ENCODE data around the gene KLHL36. TPM values are rescaled to one million over a fixed set of nuclear protein-coding genes. Genes with fewer than 3 reads are reported as not detected.

The KLHL36 gene
- total RNA-seq, 1 experiment from 2014 or later: 79.0 TPM

DNA sequence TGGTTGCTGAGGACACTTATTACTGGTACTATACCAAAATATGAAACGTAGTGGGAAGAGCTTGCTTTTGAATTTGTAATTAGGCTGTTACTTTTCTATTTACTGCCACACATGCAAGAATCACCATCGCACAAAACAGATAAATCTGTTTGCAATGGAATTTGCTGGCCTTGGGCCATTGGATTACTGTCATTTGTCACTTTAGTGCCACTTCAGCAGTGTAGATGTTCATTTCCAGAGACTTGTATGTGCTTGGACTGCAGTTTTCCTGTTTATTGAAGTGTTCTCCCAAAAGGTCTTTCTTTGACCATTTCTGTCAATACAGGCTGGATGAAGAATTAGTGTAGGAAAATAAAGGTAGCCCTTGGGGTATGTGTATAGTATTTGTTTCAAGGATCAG lies 55.9 kb downstream of the KLHL36 start (continued):
- TF ChIP-seq, protein P1, sequence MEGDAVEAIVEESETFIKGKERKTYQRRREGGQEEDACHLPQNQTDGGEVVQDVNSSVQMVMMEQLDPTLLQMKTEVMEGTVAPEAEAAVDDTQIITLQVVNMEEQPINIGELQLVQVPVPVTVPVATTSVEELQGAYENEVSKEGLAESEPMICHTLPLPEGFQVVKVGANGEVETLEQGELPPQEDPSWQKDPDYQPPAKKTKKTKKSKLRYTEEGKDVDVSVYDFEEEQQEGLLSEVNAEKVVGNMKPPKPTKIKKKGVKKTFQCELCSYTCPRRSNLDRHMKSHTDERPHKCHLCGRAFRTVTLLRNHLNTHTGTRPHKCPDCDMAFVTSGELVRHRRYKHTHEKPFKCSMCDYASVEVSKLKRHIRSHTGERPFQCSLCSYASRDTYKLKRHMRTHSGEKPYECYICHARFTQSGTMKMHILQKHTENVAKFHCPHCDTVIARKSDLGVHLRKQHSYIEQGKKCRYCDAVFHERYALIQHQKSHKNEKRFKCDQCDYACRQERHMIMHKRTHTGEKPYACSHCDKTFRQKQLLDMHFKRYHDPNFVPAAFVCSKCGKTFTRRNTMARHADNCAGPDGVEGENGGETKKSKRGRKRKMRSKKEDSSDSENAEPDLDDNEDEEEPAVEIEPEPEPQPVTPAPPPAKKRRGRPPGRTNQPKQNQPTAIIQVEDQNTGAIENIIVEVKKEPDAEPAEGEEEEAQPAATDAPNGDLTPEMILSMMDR (IDR thresholded peaks at IDR 0.05 in 2 of 3, conservative IDR thresholded peaks at IDR 0.05 in 1 of 3; ENCODE audit: borderline replicate concordance in 1 of 3, insufficient read depth in 1 of 3, low read depth in 2 of 3, low read length in 2 of 3): no peak
- TF ChIP-seq EZH2phosphoT487 (IDR thresholded peaks at IDR 0.05; ENCODE audit: borderline replicate concordance) (no peak), CBX3 (IDR thresholded peaks at IDR 0.05; ENCODE audit: low read depth) (no peak), ELF1 (IDR thresholded peaks at IDR 0.05; ENCODE audit: borderline replicate concordance, low read depth) (no peak), ZNF274 (IDR thresholded peaks at IDR 0.05; ENCODE audit: low read depth, low read length) (no peak), MAX (IDR thresholded peaks at IDR 0.05) (no peak), RAD21 (IDR thresholded peaks at IDR 0.05; ENCODE audit: low read depth) (no peak), EZH2 (IDR thresholded peaks at IDR 0.05) (no peak), TCF7L2 (IDR thresholded peaks at IDR 0.05; ENCODE audit: borderline replicate concordance, extremely low read depth, insufficient read depth, insufficient read length) (no peak)

DNA sequence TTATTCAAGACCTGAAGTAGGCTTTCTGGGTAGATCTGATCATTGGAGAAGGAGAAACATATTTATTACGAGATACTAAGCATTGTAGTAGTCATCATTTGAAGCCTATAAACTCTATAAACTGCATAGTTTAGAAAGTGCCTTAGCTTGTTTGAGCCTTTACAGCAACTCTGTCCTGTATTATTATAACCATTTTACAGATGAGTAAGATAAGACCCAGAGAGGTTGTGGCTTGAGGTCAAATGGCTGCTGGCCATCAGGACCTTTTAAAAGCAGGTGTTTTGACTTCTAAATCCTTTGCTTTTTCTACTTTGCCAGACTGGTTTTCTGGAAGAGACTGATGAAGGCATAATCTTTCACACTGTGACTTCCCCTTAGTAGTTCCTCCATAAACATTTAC lies 58.5 kb downstream of the KLHL36 start:
- Histone ChIP-seq H3K4me3 (replicated peaks in 1 of 2; ENCODE audit: low read depth in 1 of 2, low read length in 2 of 2) (no peak overlapping the region), H2AFZ (ENCODE audit: low read depth, low read length, poor library complexity, severe bottlenecking) (no peak overlapping the region), H3K4me2 (ENCODE audit: low read length) (no peak overlapping the region), H3K9ac (ENCODE audit: low read length) (no peak overlapping the region), H3K9me2 (ENCODE audit: insufficient read depth) (no peaks in the 10 kb centered on the region), H3K36me3 (ENCODE audit: control insufficient read depth in 1 of 2, insufficient read depth in 2 of 2, low read length in 2 of 2) (peaks cover 4 to 14% of the 10 kb centered on the region in 2 experiments; a peak in 2 of 4 replicates), H3K27ac (ENCODE audit: low read depth, low read length) (no peak overlapping the region), H4K20me1 (ENCODE audit: insufficient read depth) (peaks cover 74% of the 10 kb centered on the region; the same call in 1 of the 2 replicates), H3K27me3 (ENCODE audit: insufficient read depth, low read length) (no peaks in the 10 kb centered on the region), H3K4me1 (ENCODE audit: control insufficient read depth in 1 of 2, insufficient read depth in 2 of 2, low read length in 2 of 2) (peaks cover 4 to 16% of the 10 kb centered on the region in 2 experiments; a peak in 3 of 4 replicates), H3K79me2 (ENCODE audit: insufficient read depth, low read length) (peaks cover 100% of the 10 kb centered on the region), H3K9me3 (ENCODE audit: control insufficient read depth in 1 of 2, insufficient read depth in 1 of 2, low read depth in 1 of 2, low read length in 2 of 2) (no peaks in the 10 kb centered on the region)
- TF ChIP-seq ZBTB33 (IDR thresholded peaks at IDR 0.05; ENCODE audit: extremely low read depth, insufficient replicate concordance, low read length) (no peak), CEBPB (IDR thresholded peaks at IDR 0.05; ENCODE audit: low read depth) (no peak), ZNF274 (IDR thresholded peaks at IDR 0.05; ENCODE audit: low read depth, low read length) (no peak), RAD21 (IDR thresholded peaks at IDR 0.05; ENCODE audit: low read depth) (no peak), TCF7L2 (IDR thresholded peaks at IDR 0.05; ENCODE audit: borderline replicate concordance, extremely low read depth, insufficient read depth, insufficient read length) (no peak), MAX (IDR thresholded peaks at IDR 0.05) (no peak), ZFX (IDR thresholded peaks at IDR 0.05) (no peak), SRF (IDR thresholded peaks at IDR 0.05; ENCODE audit: low read depth) (no peak), EZH2 (IDR thresholded peaks at IDR 0.05) (no peak), SP1 (IDR thresholded peaks at IDR 0.05; ENCODE audit: low read depth) (no peak), EZH2phosphoT487 (IDR thresholded peaks at IDR 0.05; ENCODE audit: borderline replicate concordance) (no peak), CBX3 (IDR thresholded peaks at IDR 0.05; ENCODE audit: low read depth) (no peak), SIN3A (IDR thresholded peaks at IDR 0.05; ENCODE audit: low read depth) (no peak), ATF3 (IDR thresholded peaks at IDR 0.05) (no peak), JUND (IDR thresholded peaks at IDR 0.05) (no peak)
- TF ChIP-seq, protein P1 (IDR thresholded peaks at IDR 0.05 in 2 of 3, conservative IDR thresholded peaks at IDR 0.05 in 1 of 3; ENCODE audit: borderline replicate concordance in 1 of 3, insufficient read depth in 1 of 3, low read depth in 2 of 3, low read length in 2 of 3): no peak
- DNase-seq (ENCODE audit: low read depth, low spot score): no peak
- ChIA-PET RAD21 (ENCODE audit: low non-redundant PET in 1 of 2, low total read pairs in 2 of 2, uncharacterized antibody in 2 of 2, unreplicated experiment in 2 of 2) (no interaction called here), CTCF (interaction anchor here (1.5 kb wide), 1 partner anchor 19 kb away, joined by 5 read pairs; no protein-coding TSS in a partner anchor), POLR2A (no interaction called here)
- BruUV-seq (replicated peaks): no TSS peak
- ATAC-seq: no peak
- intact Hi-C loops (cut with micrococcal nuclease): no loop called here
